HG03103 (cell line): ENCODE data around the gene OR4D1.
"Not testable (repeated sequence)": the region's sequence is repeated elsewhere in the genome, so short reads cannot be mapped to it uniquely, and the experiment has no call there.

Experiments
- ATAC-seq: cut with Tn5 transposase; IDR thresholded peaks from one replicate; pipeline ENCODE4 v1.9.1; 2021; ENCODE audit warnings: low read depth; ENCODE audit not compliant: unreplicated experiment

The OR4D1 gene

GRCh38 chr17:58147930-58148434, at the start of gene OR4D1:
OR4D1 (plus strand) TSS chr17:58148384; CDS start chr17:58155154, 6,770 bp downstream.
- no peak for ATAC-seq

GRCh38 chr17:58100506-58100905, 47.7 kb upstream of the OR4D1 start:
- no peak for ATAC-seq

- not testable (repeated sequence) for ATAC-seq
Measured at GRCh38 chr17:58101898-58102297, 46.3 kb upstream of the OR4D1 start.

- ATAC-seq = no peak
Measured at GRCh38 chr17:58105093-58105492, 43.1 kb upstream of the OR4D1 start.

- no peak for ATAC-seq
Measured at GRCh38 chr17:58107306-58107705, 40.9 kb upstream of the OR4D1 start.

GRCh38 chr17:58109197-58109596, 39.0 kb upstream of the OR4D1 start:
- no peak for ATAC-seq

GRCh38 chr17:58110012-58110411, 38.2 kb upstream of the OR4D1 start:
- no peak for ATAC-seq

- no peak for ATAC-seq
Measured at GRCh38 chr17:58111676-58112075, 36.5 kb upstream of the OR4D1 start.

GRCh38 chr17:58112970-58113631, 35.1 kb upstream of the OR4D1 start:
- ATAC-seq = no peak

- no peak for ATAC-seq
Measured at GRCh38 chr17:58113947-58114346, 34.2 kb upstream of the OR4D1 start.

GRCh38 chr17:58117382-58117781, 30.8 kb upstream of the OR4D1 start:
- no peak for ATAC-seq

GRCh38 chr17:58119491-58119890, 28.7 kb upstream of the OR4D1 start:
- no peak for ATAC-seq

GRCh38 chr17:58120195-58120822, 27.9 kb upstream of the OR4D1 start:
- no peak for ATAC-seq

GRCh38 chr17:58121925-58122324, 26.3 kb upstream of the OR4D1 start:
- ATAC-seq = no peak

- ATAC-seq = no peak
Measured at GRCh38 chr17:58127846-58128245, 20.3 kb upstream of the OR4D1 start.

GRCh38 chr17:58132697-58133096, 15.5 kb upstream of the OR4D1 start:
- ATAC-seq = not testable (repeated sequence)

- no peak for ATAC-seq
Measured at GRCh38 chr17:58136669-58137279, 11.4 kb upstream of the OR4D1 start.

- ATAC-seq = no peak
Measured at GRCh38 chr17:58141505-58141904, 6.7 kb upstream of the OR4D1 start.

- ATAC-seq = not testable (repeated sequence)
Measured at GRCh38 chr17:58143335-58143734, 4.8 kb upstream of the OR4D1 start.

GRCh38 chr17:58144801-58145200, 3.4 kb upstream of the OR4D1 start:
- ATAC-seq = no peak

- ATAC-seq = no peak
Measured at GRCh38 chr17:58148609-58149008, 425 bp downstream of the OR4D1 start.

- ATAC-seq = no peak
Measured at GRCh38 chr17:58150394-58150793, 2.2 kb downstream of the OR4D1 start.
